Measurements from ENCODE around the gene ASPN. TPM values are rescaled to one million over a fixed set of nuclear protein-coding genes. Genes with fewer than 3 reads are reported as not detected.

Gene ASPN
- total and polyA plus RNA-seq, 9 of the 15 experiments (the other 6 are each of a cell fraction or from before 2014, with no cell fraction given): 0.03 to 0.07 TPM; not detected in 7

DNA sequence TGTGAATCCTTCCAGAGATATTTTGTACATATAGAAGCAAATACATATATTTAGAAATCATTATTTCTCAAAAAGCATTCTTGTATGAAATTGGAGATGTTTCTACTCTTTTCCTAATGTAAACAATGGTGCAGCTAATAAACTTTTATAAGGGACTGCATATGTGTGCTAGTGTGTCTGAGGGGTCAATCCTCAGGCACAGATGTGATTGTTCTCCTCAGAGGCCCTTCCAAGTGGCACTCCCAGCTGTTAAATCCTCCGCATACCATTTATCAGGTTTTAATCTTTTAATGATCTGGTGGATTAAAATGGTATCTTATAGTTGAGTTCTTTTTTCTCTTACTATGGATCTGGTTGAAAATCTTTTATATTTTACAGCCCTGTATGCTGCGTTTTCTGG lies 52.5 kb downstream of the ASPN start (continued):
- TF ChIP-seq, protein P1, sequence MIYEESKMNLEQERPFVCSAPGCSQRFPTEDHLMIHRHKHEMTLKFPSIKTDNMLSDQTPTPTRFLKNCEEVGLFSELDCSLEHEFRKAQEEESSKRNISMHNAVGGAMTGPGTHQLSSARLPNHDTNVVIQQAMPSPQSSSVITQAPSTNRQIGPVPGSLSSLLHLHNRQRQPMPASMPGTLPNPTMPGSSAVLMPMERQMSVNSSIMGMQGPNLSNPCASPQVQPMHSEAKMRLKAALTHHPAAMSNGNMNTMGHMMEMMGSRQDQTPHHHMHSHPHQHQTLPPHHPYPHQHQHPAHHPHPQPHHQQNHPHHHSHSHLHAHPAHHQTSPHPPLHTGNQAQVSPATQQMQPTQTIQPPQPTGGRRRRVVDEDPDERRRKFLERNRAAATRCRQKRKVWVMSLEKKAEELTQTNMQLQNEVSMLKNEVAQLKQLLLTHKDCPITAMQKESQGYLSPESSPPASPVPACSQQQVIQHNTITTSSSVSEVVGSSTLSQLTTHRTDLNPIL (CRISPR knock-in tag; IDR thresholded peaks at IDR 0.05): no peak
- TF ChIP-seq, protein P2, sequence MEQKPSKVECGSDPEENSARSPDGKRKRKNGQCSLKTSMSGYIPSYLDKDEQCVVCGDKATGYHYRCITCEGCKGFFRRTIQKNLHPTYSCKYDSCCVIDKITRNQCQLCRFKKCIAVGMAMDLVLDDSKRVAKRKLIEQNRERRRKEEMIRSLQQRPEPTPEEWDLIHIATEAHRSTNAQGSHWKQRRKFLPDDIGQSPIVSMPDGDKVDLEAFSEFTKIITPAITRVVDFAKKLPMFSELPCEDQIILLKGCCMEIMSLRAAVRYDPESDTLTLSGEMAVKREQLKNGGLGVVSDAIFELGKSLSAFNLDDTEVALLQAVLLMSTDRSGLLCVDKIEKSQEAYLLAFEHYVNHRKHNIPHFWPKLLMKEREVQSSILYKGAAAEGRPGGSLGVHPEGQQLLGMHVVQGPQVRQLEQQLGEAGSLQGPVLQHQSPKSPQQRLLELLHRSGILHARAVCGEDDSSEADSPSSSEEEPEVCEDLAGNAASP (IDR thresholded peaks at IDR 0.05): no peak
- no peak for TF ChIP-seq PHB2 (IDR thresholded peaks at IDR 0.05; ENCODE audit: low read depth)
- TF ChIP-seq ZKSCAN8 (CRISPR knock-in tag; IDR thresholded peaks at IDR 0.05): no peak
- TF ChIP-seq GTF2F1 (IDR thresholded peaks at IDR 0.05; ENCODE audit: low read depth, low read length): no peak
- TF ChIP-seq MTA3 (IDR thresholded peaks at IDR 0.05; ENCODE audit: borderline replicate concordance): no peak

DNA sequence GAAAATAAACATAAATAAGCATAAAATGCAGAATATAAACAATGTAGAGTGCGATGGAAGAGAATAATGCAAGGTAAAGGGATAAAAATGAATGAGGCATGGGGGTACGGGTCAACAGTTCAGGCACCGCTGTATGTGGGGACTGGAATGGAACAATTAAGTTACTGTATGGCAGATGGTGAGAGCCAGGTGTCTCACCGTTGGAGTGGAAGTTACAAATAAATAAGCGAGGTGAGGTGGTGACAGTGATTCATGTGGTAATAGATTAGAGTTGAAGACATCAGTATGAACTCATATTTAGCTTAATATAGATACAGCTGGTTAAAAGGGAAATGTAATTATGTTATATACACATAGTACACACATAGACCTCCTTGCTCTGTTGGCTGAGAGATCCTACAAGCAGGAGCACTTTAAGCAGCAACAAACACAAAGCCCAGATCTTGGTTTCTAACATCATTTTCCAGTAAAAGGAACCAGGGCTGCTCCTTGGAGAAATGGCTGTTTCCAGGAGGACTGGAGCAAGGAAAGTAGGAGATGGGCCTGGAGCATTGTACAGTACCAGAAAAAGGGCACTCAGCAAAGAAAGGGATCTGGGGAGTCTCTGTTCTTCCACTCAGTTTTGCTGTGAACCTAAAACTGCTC lies 55.7 kb downstream of the ASPN start:
- Histone ChIP-seq H3K9me1 (ENCODE audit: control insufficient read depth, insufficient read depth, low read length) (no peaks in the 10 kb centered on the region), H3K27ac (ENCODE audit: extremely low read depth, low read depth, low read length) (no peak overlapping the region), H3K9ac (ENCODE audit: insufficient read depth in 1 of 2, low read depth in 2 of 2, low read length in 2 of 2) (no peak overlapping the region), H3K36me3 (ENCODE audit: control insufficient read depth, insufficient read depth, low read length) (no peaks in the 10 kb centered on the region), H4K20me1 (replicated peaks; ENCODE audit: control insufficient read depth, insufficient read depth, low read length) (no peaks in the 10 kb centered on the region), H3K4me2 (ENCODE audit: insufficient read depth, low read length) (no peak overlapping the region), H3K9me3 (replicated peaks; ENCODE audit: control insufficient read depth, insufficient read depth, low read depth, low read length) (no peaks in the 10 kb centered on the region), H3K4me1 (replicated peaks in 1 of 2; ENCODE audit: control insufficient read depth in 2 of 2, insufficient read depth in 2 of 2, low read length in 2 of 2) (no peaks in the 10 kb centered on the region), H3K79me2 (ENCODE audit: control insufficient read depth, insufficient read depth, low read length) (no peaks in the 10 kb centered on the region), H3K4me3 (no peak overlapping the region), H3K27me3 (ENCODE audit: control insufficient read depth in 2 of 2, insufficient read depth in 2 of 2, low read length in 2 of 2) (no peaks in the 10 kb centered on the region), H2AFZ (ENCODE audit: low read depth, low read length) (no peak overlapping the region)
- ATAC-seq (no peak), FAIRE-seq (no peak), DNase-seq (ENCODE audit: extremely low read depth in 1 of 4, low spot score in 3 of 4) (no peak)
- ChIA-PET CTCF (ENCODE audit: low intra/inter-chr PET ratio) (no interaction called here), POLR2A (no interaction called here)
- whole genome bisulfite sequencing (ENCODE audit: insufficient coverage, low coverage, missing lambda C conversion rate): 54% methylated on average over 5 of the region's 5 CpGs
- BruUV-seq (replicated peaks): no TSS peak
- TF ChIP-seq TFAM (CRISPR knock-in tag; conservative IDR thresholded peaks at IDR 0.05) (no peak), RBM15 (IDR thresholded peaks at IDR 0.05; ENCODE audit: insufficient read depth, low read length) (no peak), MCM2 (IDR thresholded peaks at IDR 0.05; ENCODE audit: low read depth) (no peak), HNRNPUL1 (IDR thresholded peaks at IDR 0.05; ENCODE audit: low read length) (no peak), KLF1 (tag; IDR thresholded peaks at IDR 0.05) (no peak), ZFP1 (CRISPR knock-in tag; IDR thresholded peaks at IDR 0.05) (no peak), ZNF24 (IDR thresholded peaks at IDR 0.05) (no peak), WHSC1 (IDR thresholded peaks at IDR 0.05; ENCODE audit: low read length) (no peak), BMI1 (IDR thresholded peaks at IDR 0.05; ENCODE audit: low read length) (no peak), ARHGAP35 (IDR thresholded peaks at IDR 0.05; ENCODE audit: partially characterized antibody) (no peak)
- intact Hi-C loops (cut with micrococcal nuclease) (no loop called here), in situ Hi-C loops (cut with MboI) (no loop called here)

Measured in K562 (cell line).